Measurements from ENCODE around the gene NECTIN3.

NECTIN3 gene

GRCh38 chr3:111071257-111072030 is at the start of gene NECTIN3:
TSS of gene NECTIN3 (plus strand) at chr3:111071816. CDS start at chr3:111072018, 202 bp downstream.
- peak; percentile 87 to 88 for DNase-seq

- DNase-seq, result no peak
These were observed 43.7 kb upstream of the NECTIN3 start for GRCh38 chr3:111027868-111028267.

- no peak for DNase-seq
These were observed 40.1 kb upstream of the NECTIN3 start for GRCh38 chr3:111031538-111031937.

- DNase-seq, result no peak
These were observed 38.9 kb upstream of the NECTIN3 start for GRCh38 chr3:111032677-111033076.

- no peak for DNase-seq
These were observed 38.1 kb upstream of the NECTIN3 start for GRCh38 chr3:111033470-111034050.

- DNase-seq, result no peak
These were observed 36.3 kb upstream of the NECTIN3 start for GRCh38 chr3:111035316-111035715.

GRCh38 chr3:111035902-111036301 is 35.7 kb upstream of the NECTIN3 start:
- no peak for DNase-seq

- DNase-seq, result no peak
These were observed 30.7 kb upstream of the NECTIN3 start for GRCh38 chr3:111040959-111041358.

GRCh38 chr3:111045564-111045963 is 26.1 kb upstream of the NECTIN3 start:
- DNase-seq, result no peak

- DNase-seq, result no peak
These were observed 24.6 kb upstream of the NECTIN3 start for GRCh38 chr3:111047042-111047441.

- no peak for DNase-seq
These were observed 23.7 kb upstream of the NECTIN3 start for GRCh38 chr3:111047812-111048435.

- no peak for DNase-seq
These were observed 20.3 kb upstream of the NECTIN3 start for GRCh38 chr3:111051354-111051753.

- no peak for DNase-seq
These were observed 3.0 kb upstream of the NECTIN3 start for GRCh38 chr3:111068574-111068973.

- no peak for DNase-seq
These were observed 1.4 kb upstream of the NECTIN3 start for GRCh38 chr3:111069974-111070771.

- no peak for DNase-seq
These were observed 802 bp upstream of the NECTIN3 start for GRCh38 chr3:111070772-111071256.

GRCh38 chr3:111072031-111072921 is 660 bp downstream of the NECTIN3 start:
- DNase-seq, result peak in 1 of 2 experiments; percentile 22

- no peak for DNase-seq
These were observed 1.6 kb downstream of the NECTIN3 start for GRCh38 chr3:111073218-111073617.

GRCh38 chr3:111076732-111077131 is 5.1 kb downstream of the NECTIN3 start:
- no peak for DNase-seq

- no peak for DNase-seq
These were observed 5.8 kb downstream of the NECTIN3 start for GRCh38 chr3:111077369-111077768.

GRCh38 chr3:111080413-111080812 is 8.8 kb downstream of the NECTIN3 start:
- DNase-seq, result no peak

- DNase-seq, result no peak
These were observed 9.5 kb downstream of the NECTIN3 start for GRCh38 chr3:111081008-111081545.

- no peak for DNase-seq
These were observed 13.3 kb downstream of the NECTIN3 start for GRCh38 chr3:111084911-111085310.

Data from activated CD4-positive, alpha-beta T cell treated with anti-CD3 and anti-CD28 coated beads, Interleukin-2, amount 50 U/mL, for 4 hours (primary cell).